Natural killer cell (primary cell): ENCODE measurements around the gene NEDD4L. TPM values are rescaled to one million over a fixed set of nuclear protein-coding genes. Genes with fewer than 3 reads are reported as not detected.
A peak's percentile ranks its signal among the peaks of the same experiment; 100 is the strongest.

Experiments used
- ATAC-seq, 3 donors: fragments of 150-1000 bp in 2 of 3; fragments of 200-7000 bp in 1 of 3; cut with Tn5 transposase; 1 replicate in 1 of 3; 2 replicates in 2 of 3; pipeline ENCODE4 v1.10.0; 2021; ENCODE audit warnings: mild to moderate bottlenecking in 2 of 3, moderate library complexity in 2 of 3
- DNase-seq, 2 donors: peaks; one replicate each; pipeline versions ENCODE4 v3.0.0 to v3.0.0-alpha.2; 2013 to 2021; ENCODE audit warnings: mixed read lengths in 1 of 2
- H3K27ac ChIP-seq: one replicate; pipeline ENCODE4 v1.5.1; 2013; ENCODE audit warnings: mild to moderate bottlenecking, low read length
- H3K27me3 ChIP-seq: one replicate; pipeline ENCODE4 v1.6.1; 2013; ENCODE audit warnings: low read length; ENCODE audit not compliant: control insufficient read depth, insufficient read depth
- H3K36me3 ChIP-seq: one replicate; pipeline ENCODE4 v1.6.1; 2013; ENCODE audit warnings: low read length; ENCODE audit not compliant: control insufficient read depth, insufficient read depth
- H3K4me1 ChIP-seq: one replicate; pipeline ENCODE4 v1.6.1; 2013; ENCODE audit warnings: low read length; ENCODE audit not compliant: control insufficient read depth, insufficient read depth
- H3K4me3 ChIP-seq: one replicate; pipeline ENCODE4 v1.5.1; 2013; ENCODE audit warnings: low read length
- H3K9me3 ChIP-seq: one replicate; pipeline ENCODE4 v1.6.1; 2013; ENCODE audit warnings: low read length; ENCODE audit not compliant: control insufficient read depth, insufficient read depth
- H3K27ac Mint-ChIP-seq, 2 donors: one replicate each; pipeline ENCODE4 v1.8.0; 2022; ENCODE audit warnings: mild to moderate bottlenecking in 2 of 2, mixed read lengths in 2 of 2, moderate library complexity in 1 of 2
- H3K27me3 Mint-ChIP-seq, 2 donors: one replicate each; pipeline ENCODE4 v1.8.0; 2022; ENCODE audit warnings: low read depth in 2 of 2, mixed read lengths in 2 of 2
- H3K36me3 Mint-ChIP-seq: one replicate; pipeline ENCODE4 v1.8.0; 2022; ENCODE audit warnings: mixed read lengths
- H3K4me1 Mint-ChIP-seq, 2 donors: one replicate each; pipeline ENCODE4 v1.8.0; 2022; ENCODE audit warnings: mixed read lengths in 2 of 2
- H3K4me3 Mint-ChIP-seq: one replicate; pipeline ENCODE4 v1.8.0; 2022; ENCODE audit warnings: mild to moderate bottlenecking, moderate library complexity, mixed read lengths
- H3K9me3 Mint-ChIP-seq, 2 donors: one replicate each; pipeline ENCODE4 v1.8.0; 2022; ENCODE audit warnings: mixed read lengths in 2 of 2
- CTCF ChIP-seq: fragments of 200-600 bp; IDR thresholded peaks from one replicate; pipeline ENCODE4 v1.8.0; 2022; ENCODE audit warnings: antibody characterized with exemption
- WGBS: methylation state at CpG from one replicate; pipeline ENCODE4 v1.1.7; 2013; ENCODE audit warnings: missing lambda C conversion rate; ENCODE audit not compliant: insufficient coverage; 5-methylcytosine and 5-hydroxymethylcytosine counted together
- intact Hi-C: fragments of 100-400 bp; cut with micrococcal nuclease; formaldehyde crosslinking; loops from one replicate; pipeline ENCODE4 v1.14.2; 2022
- total RNA-seq, 4 donors: library from RNA; stranded (reverse); fragments of 120-200 nt in 1 of 4; gene quantifications; one replicate each; pipeline versions ENCODE4 v1.2.3 to v1.2.4, GENCODE V29; 2013 to 2022

NEDD4L gene
- total RNA-seq, 3 donors from 2014 or later (not counting 1 experiment from before 2014, with no cell fraction given): 3.4 to 15.3 (median 14.3) TPM

GRCh38 chr18:58204776-58205442 is 160.9 kb downstream of the NEDD4L start:
- 93% methylated on average over 2 of the region's 3 CpGs for WGBS
- no peaks in the 10 kb centered on the region for H3K36me3 Mint-ChIP-seq
- H3K27me3 Mint-ChIP-seq: peaks cover 7% of the 10 kb centered on the region in 2 donors
- DNase-seq: no peak
- no peak overlapping the region for H3K27ac Mint-ChIP-seq
- H3K4me1 ChIP-seq: no peaks in the 10 kb centered on the region
- H3K9me3 ChIP-seq: no peaks in the 10 kb centered on the region
- H3K27ac ChIP-seq: no peak overlapping the region
- TF ChIP-seq CTCF: no peak
- no peak overlapping the region for H3K4me3 Mint-ChIP-seq
- H3K27me3 ChIP-seq: no peaks in the 10 kb centered on the region
- H3K4me3 ChIP-seq: no peak overlapping the region
- intact Hi-C loops: no loop called here
- no peaks in the 10 kb centered on the region for H3K4me1 Mint-ChIP-seq
- no peak for ATAC-seq
- H3K9me3 Mint-ChIP-seq: no peaks in the 10 kb centered on the region
- H3K36me3 ChIP-seq: no peaks in the 10 kb centered on the region

- H3K36me3 Mint-ChIP-seq: no peaks in the 10 kb centered on the region
Measured at GRCh38 chr18:58205443-58206160, 161.6 kb downstream of the NEDD4L start.

GRCh38 chr18:58207520-58208152 is 163.6 kb downstream of the NEDD4L start:
- Histone ChIP-seq H3K4me3 (no peak overlapping the region), H3K36me3 (no peaks in the 10 kb centered on the region), H3K27ac (no peak overlapping the region), H3K4me1 (no peaks in the 10 kb centered on the region), H3K27me3 (no peaks in the 10 kb centered on the region), H3K9me3 (no peaks in the 10 kb centered on the region)
- no peak overlapping the region for H3K4me3 Mint-ChIP-seq
- WGBS: 91% methylated on average over 5 of the region's 5 CpGs
- ATAC-seq (peak in 1 of 3 donors; percentile 27), DNase-seq (no peak)
- intact Hi-C loops: no loop called here
- H3K27me3 Mint-ChIP-seq: peaks cover 11 to 21% of the 10 kb centered on the region in 2 donors
- TF ChIP-seq CTCF: no peak
- H3K4me1 Mint-ChIP-seq: peaks cover 0 to under 1% of the 10 kb centered on the region in 2 donors
- no peaks in the 10 kb centered on the region for H3K36me3 Mint-ChIP-seq
- H3K27ac Mint-ChIP-seq: no peak overlapping the region
- no peaks in the 10 kb centered on the region for H3K9me3 Mint-ChIP-seq

More at GRCh38 chr18:58205443-58206160, 161.6 kb downstream of the NEDD4L start:
- no peak for DNase-seq
- Histone ChIP-seq H3K9me3 (no peaks in the 10 kb centered on the region), H3K27ac (no peak overlapping the region), H3K36me3 (no peaks in the 10 kb centered on the region), H3K4me3 (no peak overlapping the region), H3K4me1 (no peaks in the 10 kb centered on the region), H3K27me3 (no peaks in the 10 kb centered on the region)
- 93% methylated on average over 5 of the region's 6 CpGs for WGBS
- intact Hi-C loops: no loop called here
- Mint-ChIP-seq H3K27me3 (peaks cover 7 to 11% of the 10 kb centered on the region in 2 donors), H3K4me1 (no peaks in the 10 kb centered on the region), H3K27ac (no peak overlapping the region), H3K9me3 (no peaks in the 10 kb centered on the region), H3K4me3 (no peak overlapping the region)
- no peak for ATAC-seq
- TF ChIP-seq CTCF: no peak
